Nephron (organoid): ENCODE measurements around the gene ARAP3.

Source experiments
- H3K27ac Mint-ChIP-seq, 3 experiments: 2 replicates each; pipeline ENCODE4 v1.8.0; 2020; ENCODE audit warnings: mixed read lengths in 3 of 3, mild to moderate bottlenecking in 2 of 3, moderate library complexity in 1 of 3
- H3K27me3 Mint-ChIP-seq: 2 replicates; pipeline ENCODE4 v1.8.0; 2021; ENCODE audit warnings: low read depth, mild to moderate bottlenecking, moderate library complexity, mixed read lengths
- H3K36me3 Mint-ChIP-seq: 2 replicates; pipeline ENCODE4 v1.8.0; 2020; ENCODE audit warnings: low read depth, mixed read lengths
- H3K4me1 Mint-ChIP-seq: 2 replicates; pipeline ENCODE4 v1.8.0; 2020; ENCODE audit warnings: mixed read lengths
- H3K4me3 Mint-ChIP-seq, 3 experiments: 2 replicates each; pipeline ENCODE4 v1.8.0; 2020; ENCODE audit warnings: mild to moderate bottlenecking in 3 of 3, mixed read lengths in 3 of 3, moderate library complexity in 2 of 3
- H3K9me3 Mint-ChIP-seq: 2 replicates; pipeline ENCODE4 v1.8.0; 2020; ENCODE audit warnings: mixed read lengths
- TF ChIP-seq, protein P1 (sequence below), 3 experiments: fragments of 200-600 bp; sonication (generic); IDR thresholded peaks; one replicate each; pipeline ENCODE4 v1.5.0; 2021; ENCODE audit warnings: antibody characterized with exemption in 3 of 3; ENCODE audit not compliant: unreplicated experiment in 3 of 3

Gene ARAP3

DNA sequence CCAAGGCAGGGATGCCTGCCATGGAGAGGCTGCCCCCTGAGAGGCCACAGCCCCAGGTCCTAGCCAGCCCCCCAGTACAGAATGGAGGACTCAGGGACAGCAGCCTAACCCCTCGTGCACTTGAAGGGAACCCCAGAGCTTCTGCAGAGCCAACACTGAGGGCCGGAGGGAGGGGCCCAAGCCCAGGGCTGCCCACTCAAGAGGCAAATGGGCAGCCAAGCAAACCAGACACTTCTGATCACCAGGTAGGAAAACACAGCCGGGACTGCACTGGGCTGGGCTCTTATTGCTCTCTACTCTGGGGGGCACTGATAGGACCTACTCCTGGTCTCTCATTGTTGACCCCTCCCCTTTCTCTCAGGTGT lies 42.0 kb downstream of the ARAP3 start:
- Mint-ChIP-seq H3K27me3 (peaks cover 14% of the 10 kb centered on the region), H3K36me3 (peaks cover 2% of the 10 kb centered on the region), H3K4me3 (no peak overlapping the region), H3K4me1 (peaks cover 14% of the 10 kb centered on the region), H3K9me3 (no peaks in the 10 kb centered on the region), H3K27ac (no peak overlapping the region)
- TF ChIP-seq, protein P1, sequence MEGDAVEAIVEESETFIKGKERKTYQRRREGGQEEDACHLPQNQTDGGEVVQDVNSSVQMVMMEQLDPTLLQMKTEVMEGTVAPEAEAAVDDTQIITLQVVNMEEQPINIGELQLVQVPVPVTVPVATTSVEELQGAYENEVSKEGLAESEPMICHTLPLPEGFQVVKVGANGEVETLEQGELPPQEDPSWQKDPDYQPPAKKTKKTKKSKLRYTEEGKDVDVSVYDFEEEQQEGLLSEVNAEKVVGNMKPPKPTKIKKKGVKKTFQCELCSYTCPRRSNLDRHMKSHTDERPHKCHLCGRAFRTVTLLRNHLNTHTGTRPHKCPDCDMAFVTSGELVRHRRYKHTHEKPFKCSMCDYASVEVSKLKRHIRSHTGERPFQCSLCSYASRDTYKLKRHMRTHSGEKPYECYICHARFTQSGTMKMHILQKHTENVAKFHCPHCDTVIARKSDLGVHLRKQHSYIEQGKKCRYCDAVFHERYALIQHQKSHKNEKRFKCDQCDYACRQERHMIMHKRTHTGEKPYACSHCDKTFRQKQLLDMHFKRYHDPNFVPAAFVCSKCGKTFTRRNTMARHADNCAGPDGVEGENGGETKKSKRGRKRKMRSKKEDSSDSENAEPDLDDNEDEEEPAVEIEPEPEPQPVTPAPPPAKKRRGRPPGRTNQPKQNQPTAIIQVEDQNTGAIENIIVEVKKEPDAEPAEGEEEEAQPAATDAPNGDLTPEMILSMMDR (IDR thresholded peaks at IDR 0.05; ENCODE audit: unreplicated experiment in 3 of 3) = no peak

DNA sequence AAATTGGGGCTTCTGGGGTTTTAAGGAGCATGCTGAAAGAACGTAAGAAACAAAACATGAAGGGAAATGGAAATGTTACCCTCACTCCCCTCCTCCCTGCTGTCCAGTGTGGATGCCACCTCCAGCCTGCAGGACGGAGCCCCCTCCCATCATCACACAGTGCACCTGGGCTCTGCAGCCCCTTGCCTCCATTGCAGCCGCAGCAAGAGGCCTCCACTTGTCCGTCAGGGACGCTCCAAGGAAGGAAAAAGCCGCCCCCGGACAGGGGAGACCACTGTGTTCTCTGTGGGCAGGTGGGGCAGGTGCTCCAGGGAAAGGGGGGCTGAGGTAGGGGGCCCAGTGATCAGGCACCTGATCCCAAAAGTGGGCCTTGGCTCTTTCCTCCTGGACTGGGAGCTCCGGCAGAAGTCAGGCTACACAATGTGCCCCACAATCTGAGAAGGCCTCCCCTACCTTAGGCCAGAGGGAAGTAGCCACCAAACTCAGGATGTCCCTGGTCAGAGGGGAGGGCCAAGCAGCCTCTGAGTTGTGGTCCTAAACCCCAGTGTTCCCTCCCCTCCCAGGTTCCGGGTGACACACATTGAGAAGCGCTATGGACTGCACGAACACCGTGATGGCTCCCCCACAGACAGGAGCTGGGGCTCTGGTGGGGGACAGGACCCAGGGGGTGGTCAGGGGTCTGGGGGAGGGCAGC lies 42.5 kb downstream of the ARAP3 start:
- Mint-ChIP-seq H3K9me3 (no peaks in the 10 kb centered on the region), H3K4me3 (peak overlapping the region in 2 of 3 experiments; percentile 17 to 48), H3K36me3 (peaks cover under 1% of the 10 kb centered on the region), H3K27me3 (peaks cover 14% of the 10 kb centered on the region), H3K27ac (no peak overlapping the region), H3K4me1 (peaks cover 18% of the 10 kb centered on the region)
- TF ChIP-seq, protein P1 (IDR thresholded peaks at IDR 0.05; ENCODE audit: unreplicated experiment in 3 of 3) = no peak

DNA sequence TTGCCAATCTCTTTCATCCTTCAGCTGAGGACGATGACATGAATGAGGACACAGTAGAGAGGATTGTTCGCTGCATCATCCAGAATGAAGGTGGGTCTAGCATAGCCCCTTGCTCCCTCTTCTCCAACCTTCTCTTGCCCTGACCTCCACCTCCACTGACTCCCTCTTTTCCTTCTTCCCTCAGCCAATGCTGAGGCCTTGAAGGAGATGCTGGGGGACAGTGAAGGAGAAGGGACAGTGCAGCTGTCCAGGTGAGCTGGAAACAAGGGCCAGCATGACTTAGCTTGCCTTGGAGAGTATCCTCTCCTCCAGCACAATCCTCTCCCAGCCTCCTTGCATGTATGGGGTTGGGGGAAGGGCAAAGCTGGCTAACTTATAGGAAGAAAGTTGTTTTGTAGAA lies 43.3 kb downstream of the ARAP3 start:
- H3K4me1 Mint-ChIP-seq = peaks cover 18% of the 10 kb centered on the region
- peaks cover 14% of the 10 kb centered on the region for H3K27me3 Mint-ChIP-seq
- no peaks in the 10 kb centered on the region for H3K9me3 Mint-ChIP-seq
- TF ChIP-seq, protein P1 (IDR thresholded peaks at IDR 0.05; ENCODE audit: unreplicated experiment in 3 of 3) = no peak
- no peak overlapping the region for H3K27ac Mint-ChIP-seq
- peaks cover 6% of the 10 kb centered on the region for H3K36me3 Mint-ChIP-seq
- H3K4me3 Mint-ChIP-seq = peak overlapping the region; percentile 74 to 94 (median 80)

DNA sequence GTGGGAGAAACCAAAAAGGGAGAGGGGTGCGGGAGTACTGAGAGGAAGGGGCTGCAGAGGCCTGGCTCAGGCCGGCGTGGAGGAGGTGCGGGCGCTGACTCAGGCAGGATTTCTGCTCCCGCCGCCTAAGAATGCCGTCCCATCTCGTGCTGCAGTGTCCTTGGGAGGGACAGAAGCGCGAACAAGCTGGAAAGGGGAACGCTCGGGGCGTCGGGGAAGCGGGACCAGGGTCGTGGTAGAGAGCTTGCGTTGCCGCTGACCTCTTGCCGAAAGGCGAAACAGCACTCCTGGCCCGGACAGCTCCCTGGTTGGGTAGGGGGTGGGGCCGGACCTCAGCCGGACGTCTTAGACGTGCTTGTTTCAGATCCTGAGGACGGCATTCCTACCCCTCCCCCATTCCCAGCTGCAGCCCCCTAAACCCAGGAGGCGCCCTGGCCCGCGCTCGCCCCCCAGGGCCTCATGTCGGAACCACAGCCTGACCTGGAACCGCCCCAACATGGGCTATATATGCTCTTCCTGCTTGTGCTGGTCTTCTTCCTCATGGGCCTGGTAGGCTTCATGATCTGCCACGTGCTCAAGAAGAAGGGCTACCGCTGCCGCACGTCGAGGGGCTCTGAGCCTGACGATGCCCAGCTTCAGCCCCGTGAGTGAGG lies 44.1 kb downstream of the ARAP3 start:
- H3K27ac Mint-ChIP-seq = no peak overlapping the region

DNA sequence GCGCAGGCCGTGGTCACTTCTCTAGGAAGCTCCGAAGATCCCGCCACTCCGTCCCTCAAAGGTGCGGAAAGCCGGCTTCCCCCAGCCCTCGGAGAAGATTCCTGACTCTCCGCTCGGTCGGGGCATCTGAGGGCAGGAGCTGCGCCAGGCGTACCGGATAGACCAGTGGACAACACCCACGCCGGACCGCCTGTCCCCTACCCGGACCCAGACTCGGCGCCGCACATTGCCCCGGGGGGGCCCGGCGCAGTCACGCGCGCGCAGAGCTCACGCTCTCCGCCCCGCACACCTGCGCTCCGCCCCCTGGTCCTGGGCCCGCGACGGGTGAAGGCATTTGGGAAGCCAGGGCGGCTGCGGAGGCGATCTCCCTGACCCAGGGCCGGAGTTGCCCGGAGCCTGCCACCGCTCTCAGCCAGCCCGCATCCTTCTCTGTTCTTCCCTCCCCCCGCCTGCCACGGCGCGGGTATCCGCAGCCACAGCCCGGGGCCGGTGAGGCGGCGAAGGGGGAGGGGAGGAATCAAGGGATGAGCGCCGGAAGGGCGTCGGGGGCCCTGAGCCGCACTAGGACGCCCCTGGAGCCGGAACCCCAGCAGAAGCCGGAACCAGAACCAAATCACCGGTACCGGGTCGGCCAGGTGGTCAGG lies 44.8 kb downstream of the ARAP3 start:
- H3K27me3 Mint-ChIP-seq = peaks cover 14% of the 10 kb centered on the region
- H3K4me3 Mint-ChIP-seq = peak overlapping the region; percentile 94 to 97 (median 96)
- H3K4me1 Mint-ChIP-seq = peaks cover 18% of the 10 kb centered on the region
- peaks cover 14% of the 10 kb centered on the region for H3K36me3 Mint-ChIP-seq
- H3K9me3 Mint-ChIP-seq = no peaks in the 10 kb centered on the region
- no peak overlapping the region for H3K27ac Mint-ChIP-seq
- TF ChIP-seq, protein P1 (IDR thresholded peaks at IDR 0.05; ENCODE audit: unreplicated experiment in 3 of 3) = no peak

More for the DNA sequence above, 44.1 kb downstream of the ARAP3 start:
- Mint-ChIP-seq H3K4me1 (peaks cover 18% of the 10 kb centered on the region), H3K27me3 (peaks cover 14% of the 10 kb centered on the region), H3K9me3 (no peaks in the 10 kb centered on the region), H3K4me3 (peak overlapping the region; percentile 74 to 94 (median 80)), H3K36me3 (peaks cover 7% of the 10 kb centered on the region)
- TF ChIP-seq, protein P1 (IDR thresholded peaks at IDR 0.05; ENCODE audit: unreplicated experiment in 3 of 3) = peak in 2 of 3 experiments; percentile 20 to 35
